Measurements from ENCODE around the gene ZRANB2. TPM values are rescaled to one million over a fixed set of nuclear protein-coding genes. Genes with fewer than 3 reads are reported as not detected.

Gene ZRANB2
- total and polyA plus RNA-seq, 10 of the 15 experiments (the other 5 are each of a cell fraction or from before 2014, with no cell fraction given): 68.4 to 189 (median 138) TPM

- POLR2A ChIA-PET: no interaction called here
- WGBS (ENCODE audit: insufficient coverage, insufficient replicate concordance, low lambda C conversion rate, missing lambda C conversion rate): 0% methylated on average over 1 of the region's 1 CpG
- Histone ChIP-seq H3K9ac (ENCODE audit: control insufficient read depth, insufficient read depth, low read length) (no peak overlapping the region), H3K4me1 (ENCODE audit: control insufficient read depth, insufficient read depth, low read length) (no peaks in the 10 kb centered on the region), H3K4me2 (ENCODE audit: control insufficient read depth, insufficient read depth) (no peak overlapping the region), H4K20me1 (ENCODE audit: control insufficient read depth, insufficient read depth) (no peaks in the 10 kb centered on the region), H3K36me3 (ENCODE audit: control insufficient read depth in 2 of 2, insufficient read depth in 2 of 2, low read length in 1 of 2) (no peaks in the 10 kb centered on the region), H2AFZ (ENCODE audit: control insufficient read depth, low read depth, low read length) (no peak overlapping the region), H3K27me3 (replicated peaks in 1 of 2; ENCODE audit: control insufficient read depth in 2 of 2, insufficient read depth in 2 of 2, low read length in 1 of 2) (peaks cover 7 to 8% of the 10 kb centered on the region in 2 experiments), H3K9me3 (replicated peaks; ENCODE audit: control insufficient read depth, insufficient read depth, low read length) (no peaks in the 10 kb centered on the region), H3K27ac (ENCODE audit: control insufficient read depth, insufficient read depth) (no peak overlapping the region), H3K4me3 (no peak overlapping the region), H3K79me2 (ENCODE audit: control insufficient read depth, insufficient read depth, low read length) (no peaks in the 10 kb centered on the region)
- 0 out of 2 replicates have a peak, but pooled peaks have one; percentile 44 for TF ChIP-seq STAT1 (conservative IDR thresholded peaks at IDR 0.05)
- TF ChIP-seq MEF2A (IDR thresholded peaks at IDR 0.05; ENCODE audit: insufficient read depth, low read depth, low read length): no peak
- peak; percentile 81 for TF ChIP-seq RAD21 (IDR thresholded peaks at IDR 0.05; ENCODE audit: insufficient read depth, low read depth, low read length)
- peak; percentile 54; the same call in 1 of the 2 replicates for TF ChIP-seq SMC3 (IDR thresholded peaks at IDR 0.05; ENCODE audit: borderline replicate concordance, low read length)
- 0 out of 4 replicates have a peak, but pooled peaks of 1 of the 2 experiments have one; percentile 25 for TF ChIP-seq BHLHE40 (IDR thresholded peaks at IDR 0.05; ENCODE audit: borderline replicate concordance in 1 of 2, low read depth in 2 of 2, low read length in 1 of 2)
- TF ChIP-seq ATF3 (IDR thresholded peaks at IDR 0.05; ENCODE audit: borderline replicate concordance, extremely low read depth, low read depth, low read length): no peak
- TF ChIP-seq, protein P1, sequence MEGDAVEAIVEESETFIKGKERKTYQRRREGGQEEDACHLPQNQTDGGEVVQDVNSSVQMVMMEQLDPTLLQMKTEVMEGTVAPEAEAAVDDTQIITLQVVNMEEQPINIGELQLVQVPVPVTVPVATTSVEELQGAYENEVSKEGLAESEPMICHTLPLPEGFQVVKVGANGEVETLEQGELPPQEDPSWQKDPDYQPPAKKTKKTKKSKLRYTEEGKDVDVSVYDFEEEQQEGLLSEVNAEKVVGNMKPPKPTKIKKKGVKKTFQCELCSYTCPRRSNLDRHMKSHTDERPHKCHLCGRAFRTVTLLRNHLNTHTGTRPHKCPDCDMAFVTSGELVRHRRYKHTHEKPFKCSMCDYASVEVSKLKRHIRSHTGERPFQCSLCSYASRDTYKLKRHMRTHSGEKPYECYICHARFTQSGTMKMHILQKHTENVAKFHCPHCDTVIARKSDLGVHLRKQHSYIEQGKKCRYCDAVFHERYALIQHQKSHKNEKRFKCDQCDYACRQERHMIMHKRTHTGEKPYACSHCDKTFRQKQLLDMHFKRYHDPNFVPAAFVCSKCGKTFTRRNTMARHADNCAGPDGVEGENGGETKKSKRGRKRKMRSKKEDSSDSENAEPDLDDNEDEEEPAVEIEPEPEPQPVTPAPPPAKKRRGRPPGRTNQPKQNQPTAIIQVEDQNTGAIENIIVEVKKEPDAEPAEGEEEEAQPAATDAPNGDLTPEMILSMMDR (IDR thresholded peaks at IDR 0.05 in 2 of 3, conservative IDR thresholded peaks at IDR 0.05 in 1 of 3; ENCODE audit: control insufficient read depth in 2 of 3, extremely low read depth in 1 of 3, insufficient read depth in 1 of 3, low read depth in 3 of 3, low read length in 3 of 3): peak; percentile 65 to 83 (median 77)
- CTCF ChIA-PET: interaction anchor here (0.5 to 4.2 kb wide), 13 partner anchors 13 to 917 kb away, joined by 3 to 33 read pairs (median 5); no protein-coding TSS in a partner anchor
- BruUV-seq (replicated peaks): no TSS peak
- DNase-seq (ENCODE audit: low read depth, low spot score): peak; percentile 25
- RAD21 ChIA-PET (ENCODE audit: unreplicated experiment): interaction anchor here (0.8 to 1.9 kb wide), 5 partner anchors 365 to 916 kb away, joined by 3 to 10 read pairs (median 3); no protein-coding TSS in a partner anchor
- peak; percentile 82 for FAIRE-seq
- in situ Hi-C loops (cut with MboI): loop anchor here (5.0 to 10.0 kb wide), 3 partner anchors 363 to 915 kb away; no protein-coding TSS in a partner anchor
- intact Hi-C loops (cut with micrococcal nuclease; ENCODE audit: unreplicated experiment): loop anchor here (1.0 to 10.0 kb wide), 4 partner anchors 308 to 915 kb away; no protein-coding TSS in a partner anchor
- ATAC-seq: peak; percentile 77
- SMC1A ChIA-PET (ENCODE audit: uncharacterized antibody, unreplicated experiment): interaction anchor here (0.7 to 2.9 kb wide), 6 partner anchors 305 to 864 kb away, joined by 3 to 10 read pairs (median 4); no protein-coding TSS in a partner anchor
Measured at GRCh38 chr1:71049951-71050598, 30.8 kb downstream of the ZRANB2 start.

All from GM12878 (cell line).